Suprapubic skin (tissue), 3 donors: ENCODE data around the gene MMP28.

ENCODE experiments used
- CTCF ChIP-seq, 2 donors: fragments of 200-600 bp in 1 of 2; fragments of 450-650 bp in 1 of 2; sonication (generic) in 1 of 2; IDR thresholded peaks; one replicate each; pipeline ENCODE4 v1.5.1; 2016 to 2019; ENCODE audit warnings: antibody characterized with exemption in 2 of 2, mild to moderate bottlenecking in 1 of 2, moderate library complexity in 1 of 2
- EP300 ChIP-seq: sonication (generic); formaldehyde crosslinking; IDR thresholded peaks from one replicate; pipeline ENCODE4 v1.6.1; 2017; ENCODE audit warnings: antibody characterized with exemption
- POLR2A ChIP-seq, 2 donors: fragments of 450-650 bp; IDR thresholded peaks; one replicate each; pipeline ENCODE4 v1.6.1; 2017; ENCODE audit warnings: antibody characterized with exemption in 2 of 2, mild to moderate bottlenecking in 2 of 2, moderate library complexity in 2 of 2

GRCh38 chr17:35773679-35774425 lies 21.6 kb downstream of the MMP28 start:
- TF ChIP-seq CTCF (IDR thresholded peaks at IDR 0.05) (no peak), EP300 (no peak), POLR2A (IDR thresholded peaks at IDR 0.05) (no peak)
